Pancreas (tissue), 10 donors: ENCODE results near the gene RNASE1. TPM values are rescaled to one million over a fixed set of nuclear protein-coding genes. Genes with fewer than 3 reads are reported as not detected.

Experiments
- ATAC-seq, 4 donors: fragments of 200-7000 bp; cut with Tn5 transposase; one replicate each; pipeline versions ENCODE4 v1.8.0 to v1.9.1; 2020; ENCODE audit warnings: mild to moderate bottlenecking in 4 of 4, moderate library complexity in 4 of 4
- DNase-seq, 6 donors: peaks; one replicate each; pipeline ENCODE4 v3.0.0-alpha.2; 2020
- FAIRE-seq: peaks from 2 replicates; lab custom pipeline; 2012; peaks lifted over from hg19 to GRCh38; lab: Jason Lieb, UNC
- H3K27ac ChIP-seq, 4 donors: fragments of 200-600 bp; sonication (generic); 1 replicate in 3 of 4; 2 replicates in 1 of 4; pipeline versions ENCODE4 v1.5.0 to v1.8.0; 2020
- H3K27me3 ChIP-seq, 4 donors: fragments of 200-600 bp; one replicate each; pipeline ENCODE4 v1.8.0; 2021
- H3K36me3 ChIP-seq, 3 donors: fragments of 200-600 bp; sonication (generic) in 1 of 3; one replicate each; pipeline versions ENCODE4 v1.5.0 to v1.8.0; 2020 to 2021
- H3K4me1 ChIP-seq, 3 donors: fragments of 200-600 bp; one replicate each; pipeline ENCODE4 v1.8.0; 2021
- H3K4me3 ChIP-seq, 4 donors: fragments of 200-600 bp; sonication (generic) in 2 of 4; one replicate each; pipeline versions ENCODE4 v1.5.0 to v1.8.0; 2020 to 2021
- H3K9me3 ChIP-seq, 4 donors: fragments of 200-600 bp; one replicate each; pipeline ENCODE4 v1.8.0; 2021
- CTCF ChIP-seq, 4 donors: fragments of 200-600 bp; sonication (generic) in 3 of 4; IDR thresholded peaks; one replicate each; pipeline versions ENCODE4 v1.5.0 to v1.8.0; 2021; ENCODE audit warnings: antibody characterized with exemption in 4 of 4
- WGBS, 2 donors: extraction: QIAGEN DNeasy Blood & Tissue Kit; methylation state at CpG; one replicate each; pipeline ENCODE4 v1.1.7; 2013; 5-methylcytosine and 5-hydroxymethylcytosine counted together
- intact Hi-C, 3 donors: fragments of 100-400 bp; cut with DNase I; formaldehyde crosslinking; loops; one replicate each; pipeline versions ENCODE4 v1.11.1 to v1.14.2; 2022
- polyA plus RNA-seq, 2 donors: library from polyadenylated mRNA; stranded (reverse); fragments of 200-250 nt; gene quantifications; one replicate each; pipeline ENCODE4 v1.2.3, GENCODE V29; 2013
- total RNA-seq, 6 donors: library from RNA; stranded (reverse); fragmentation: NEBNext Ultra II Directional in 4 of 6; extraction: Animal tissue kit (Norgen Biotek cat#: 25700) in 4 of 6; gene quantifications; one replicate each; pipeline versions ENCODE4 v1.2.1 to v1.2.4, GENCODE V29; 2021 to 2023
- donor health status: healthy with polysubstance abuse.
- donor health status: DM: no; HTN: no; CAD: no; lungs with moderate emphysema.
- donor health status: DM: no; HTN: no; CAD: no.
- donor health status: control.
- donor health status: control.
- donor health status: Bipolar disorder and iron deficiency.
- donor health status: DM: yes; HTN: yes; CAD: no.
- donor health status: DM: no; HTN: no; CAD: no.
- donor health status: DM: no; HTN: no; CAD: no.
- donor health status: DM: yes; HTN: yes; CAD: no.

Gene RNASE1
- total RNA-seq (100 to 1,000 TPM; 281 to 696 (median 362) TPM), polyA plus RNA-seq (100 to 1,000 TPM; 144 to 177 TPM)

GRCh38 chr14:20802341-20803084 lies at the start of gene RNASE1:
Gene RNASE1, minus strand, starts transcription at chr14:20802844. Its CDS starts 776 bp downstream, at chr14:20802068.
- Histone ChIP-seq H3K9me3 (no peaks in the 10 kb centered on the region), H3K4me3 (peak within 1 kb of the TSS; percentile 12 to 42 (median 27)), H3K36me3 (no peaks in the 10 kb centered on the region), H3K27ac (peak within 1 kb of the TSS; percentile 31 to 82 (median 54)), H3K27me3 (peaks cover 0 to 3% (median 0%) of the 10 kb centered on the region in 4 donors), H3K4me1 (peaks cover 13 to 50% (median 17%) of the 10 kb centered on the region in 3 donors)
- ATAC-seq (peak; percentile 56 to 73 (median 71)), FAIRE-seq (no peak), DNase-seq (peak in 4 of 6 donors; percentile 33 to 70 (median 60))
- no peak for TF ChIP-seq CTCF (IDR thresholded peaks at IDR 0.05)
- intact Hi-C loops = no loop called here
- 34 to 35% methylated on average over 11 of the region's 11 CpGs for WGBS, 2 donors

GRCh38 chr14:20848955-20849570 lies 46.4 kb upstream of the RNASE1 start:
- FAIRE-seq = no peak
- ATAC-seq = peak in 3 of 4 donors; percentile 73 to 82 (median 79)
- WGBS, 2 donors = 23 to 26% methylated on average over 4 of the region's 4 CpGs
- TF ChIP-seq CTCF (IDR thresholded peaks at IDR 0.05) = no peak
- no peaks in the 10 kb centered on the region for H3K9me3 ChIP-seq
- H3K4me3 ChIP-seq = no peak overlapping the region
- no peaks in the 10 kb centered on the region for H3K36me3 ChIP-seq
- H3K27ac ChIP-seq = peak overlapping the region in 3 of 4 donors; percentile 4 to 58 (median 13)
- H3K27me3 ChIP-seq = no peaks in the 10 kb centered on the region
- intact Hi-C loops = no loop called here
- no peak for DNase-seq
- H3K4me1 ChIP-seq = peaks cover 0 to 15% (median 13%) of the 10 kb centered on the region in 3 donors

- H3K4me1 ChIP-seq = peaks cover 0 to 15% (median 13%) of the 10 kb centered on the region in 3 donors
- no peaks in the 10 kb centered on the region for H3K9me3 ChIP-seq
- H3K36me3 ChIP-seq = no peaks in the 10 kb centered on the region
- TF ChIP-seq CTCF (IDR thresholded peaks at IDR 0.05) = no peak
- ATAC-seq (peak in 3 of 4 donors; percentile 69 to 83 (median 80)), DNase-seq (no peak), FAIRE-seq (no peak)
- 77 to 81% methylated on average over 9 of the region's 9 CpGs for WGBS, 2 donors
- H3K27ac ChIP-seq = peak overlapping the region in 2 of 4 donors; percentile 4 to 58
- H3K27me3 ChIP-seq = no peaks in the 10 kb centered on the region
- no peak overlapping the region for H3K4me3 ChIP-seq
- intact Hi-C loops = no loop called here
These were observed 45.8 kb upstream of the RNASE1 start for GRCh38 chr14:20848316-20848954.

GRCh38 chr14:20846560-20846959 lies 43.9 kb upstream of the RNASE1 start:
- ATAC-seq = peak in 1 of 4 donors; percentile 20
- DNase-seq = no peak
- no peaks in the 10 kb centered on the region for H3K36me3 ChIP-seq
- H3K27ac ChIP-seq = no peak overlapping the region
- no peak overlapping the region for H3K4me3 ChIP-seq
- TF ChIP-seq CTCF (IDR thresholded peaks at IDR 0.05) = no peak
- peaks cover 0 to 15% (median 13%) of the 10 kb centered on the region in 3 donors for H3K4me1 ChIP-seq
- intact Hi-C loops = no loop called here
- 93 to 94% methylated on average over 6 of the region's 6 CpGs for WGBS, 2 donors
- no peaks in the 10 kb centered on the region for H3K27me3 ChIP-seq
- FAIRE-seq = no peak
- H3K9me3 ChIP-seq = no peaks in the 10 kb centered on the region
